Measurements from ENCODE around the gene DUSP12. TPM values are rescaled to one million over a fixed set of nuclear protein-coding genes. Genes with fewer than 3 reads are reported as not detected.

DUSP12 gene
- total RNA-seq (ENCODE audit: unreplicated experiment) = 27.8 TPM
- long read RNA-seq, transcript DUSP12-201 (6 exons, 1,270 nt) = major isoform, 13 of 22 reads
- long read RNA-seq, partial matches to known transcripts = 0 of 22 reads
- long read RNA-seq, other reads (novel, unspliced or antisense) = 9 of 22 reads

GRCh38 chr1:161749509-161750407 lies at the start of gene DUSP12:
Gene DUSP12, plus strand, starts transcription at chr1:161749786. Its CDS starts 16 bp downstream, at chr1:161749802.
- H3K36me3 Mint-ChIP-seq (ENCODE audit: low read depth, unreplicated experiment) = peaks cover 13% of the 10 kb centered on the region
- H3K27ac Mint-ChIP-seq (ENCODE audit: unreplicated experiment) = peak within 1 kb of the TSS; percentile 95
- H3K9me3 Mint-ChIP-seq (ENCODE audit: unreplicated experiment) = no peaks in the 10 kb centered on the region
- peak; percentile 91 for DNase-seq (ENCODE audit: low spot score)
- peaks cover 8% of the 10 kb centered on the region for H3K27me3 Mint-ChIP-seq (ENCODE audit: unreplicated experiment)
- peaks cover 9% of the 10 kb centered on the region for H3K4me1 Mint-ChIP-seq (ENCODE audit: unreplicated experiment)
- H3K4me3 Mint-ChIP-seq (ENCODE audit: unreplicated experiment) = peak within 1 kb of the TSS; percentile 98
- no peak for TF ChIP-seq CTCF (IDR thresholded peaks at IDR 0.05; ENCODE audit: unreplicated experiment)

DNA sequence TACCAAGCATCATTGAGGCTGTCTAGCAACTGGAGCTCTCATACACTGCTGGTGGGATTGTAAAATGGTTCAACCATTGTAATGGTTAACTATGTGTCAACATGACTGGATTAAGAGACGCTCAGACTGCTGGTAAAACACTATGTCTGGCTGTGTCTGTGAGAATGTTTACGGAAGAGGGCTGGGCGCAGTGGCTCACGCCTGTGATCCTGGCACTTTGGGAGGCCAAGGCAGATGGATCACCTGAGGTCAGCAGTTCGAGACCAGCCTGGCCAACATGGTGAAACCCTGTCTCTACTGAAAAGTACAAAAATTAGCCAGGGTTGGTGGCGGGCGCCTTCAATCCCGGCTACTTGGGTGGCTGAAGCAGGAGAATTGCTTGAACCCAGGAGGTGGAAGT lies 47.3 kb upstream of the DUSP12 start:
- no peak overlapping the region for H3K4me3 Mint-ChIP-seq (ENCODE audit: unreplicated experiment)
- peaks cover 2% of the 10 kb centered on the region for H3K27me3 Mint-ChIP-seq (ENCODE audit: unreplicated experiment)
- no peaks in the 10 kb centered on the region for H3K36me3 Mint-ChIP-seq (ENCODE audit: low read depth, unreplicated experiment)
- no peaks in the 10 kb centered on the region for H3K4me1 Mint-ChIP-seq (ENCODE audit: unreplicated experiment)
- no peak for DNase-seq (ENCODE audit: low spot score)
- no peak for TF ChIP-seq CTCF (IDR thresholded peaks at IDR 0.05; ENCODE audit: unreplicated experiment)
- no peaks in the 10 kb centered on the region for H3K9me3 Mint-ChIP-seq (ENCODE audit: unreplicated experiment)
- no peak overlapping the region for H3K27ac Mint-ChIP-seq (ENCODE audit: unreplicated experiment)

GRCh38 chr1:161705537-161705936 lies 44.0 kb upstream of the DUSP12 start:
- H3K4me3 Mint-ChIP-seq (ENCODE audit: unreplicated experiment) = no peak overlapping the region
- H3K27ac Mint-ChIP-seq (ENCODE audit: unreplicated experiment) = no peak overlapping the region
- peaks cover 1% of the 10 kb centered on the region for H3K27me3 Mint-ChIP-seq (ENCODE audit: unreplicated experiment)
- H3K4me1 Mint-ChIP-seq (ENCODE audit: unreplicated experiment) = no peaks in the 10 kb centered on the region
- TF ChIP-seq CTCF (IDR thresholded peaks at IDR 0.05; ENCODE audit: unreplicated experiment) = no peak
- H3K36me3 Mint-ChIP-seq (ENCODE audit: low read depth, unreplicated experiment) = no peaks in the 10 kb centered on the region
- DNase-seq (ENCODE audit: low spot score) = no peak
- no peaks in the 10 kb centered on the region for H3K9me3 Mint-ChIP-seq (ENCODE audit: unreplicated experiment)

DNA sequence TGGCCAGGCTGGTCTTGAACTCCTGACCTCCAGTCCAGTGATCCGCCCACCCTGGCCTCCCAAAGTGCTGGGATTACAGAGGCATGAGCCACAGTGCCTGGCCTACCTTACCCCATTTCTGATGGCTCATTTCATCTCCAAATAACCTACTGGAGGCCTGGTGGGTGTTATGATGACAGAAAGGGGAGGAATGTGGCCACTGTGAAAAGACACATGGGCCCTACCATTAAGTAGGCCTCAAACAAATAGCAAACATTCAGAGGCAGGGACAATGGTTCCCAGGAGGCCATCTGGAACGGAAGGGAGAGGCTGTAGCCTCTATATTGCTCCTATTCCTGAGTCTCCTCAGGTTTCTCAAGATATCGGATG lies 43.5 kb upstream of the DUSP12 start:
- TF ChIP-seq CTCF (IDR thresholded peaks at IDR 0.05; ENCODE audit: unreplicated experiment) = no peak
- Mint-ChIP-seq H3K36me3 (ENCODE audit: low read depth, unreplicated experiment) (no peaks in the 10 kb centered on the region), H3K27ac (ENCODE audit: unreplicated experiment) (no peak overlapping the region), H3K4me3 (ENCODE audit: unreplicated experiment) (no peak overlapping the region), H3K27me3 (ENCODE audit: unreplicated experiment) (peaks cover 1% of the 10 kb centered on the region), H3K4me1 (ENCODE audit: unreplicated experiment) (no peaks in the 10 kb centered on the region), H3K9me3 (ENCODE audit: unreplicated experiment) (no peaks in the 10 kb centered on the region)
- no peak for DNase-seq (ENCODE audit: low spot score)

Measured in endothelial cell (in vitro differentiated cells).